COLO829 (cell line): ENCODE results near the gene GRIK2.
A peak's percentile ranks its signal among the peaks of the same experiment; 100 is the strongest.

Experiments used
- DNase-seq: peaks from one replicate; pipeline ENCODE4 v3.0.0; 2012; ENCODE audit warnings: low spot score

GRIK2 gene

GRCh38 chr6:101400326-101401135, 7.0 kb downstream of the GRIK2 start:
- no peak for DNase-seq

- DNase-seq, result no peak
Observed at GRCh38 chr6:101401171-101401570, 7.7 kb downstream of the GRIK2 start.

DNA sequence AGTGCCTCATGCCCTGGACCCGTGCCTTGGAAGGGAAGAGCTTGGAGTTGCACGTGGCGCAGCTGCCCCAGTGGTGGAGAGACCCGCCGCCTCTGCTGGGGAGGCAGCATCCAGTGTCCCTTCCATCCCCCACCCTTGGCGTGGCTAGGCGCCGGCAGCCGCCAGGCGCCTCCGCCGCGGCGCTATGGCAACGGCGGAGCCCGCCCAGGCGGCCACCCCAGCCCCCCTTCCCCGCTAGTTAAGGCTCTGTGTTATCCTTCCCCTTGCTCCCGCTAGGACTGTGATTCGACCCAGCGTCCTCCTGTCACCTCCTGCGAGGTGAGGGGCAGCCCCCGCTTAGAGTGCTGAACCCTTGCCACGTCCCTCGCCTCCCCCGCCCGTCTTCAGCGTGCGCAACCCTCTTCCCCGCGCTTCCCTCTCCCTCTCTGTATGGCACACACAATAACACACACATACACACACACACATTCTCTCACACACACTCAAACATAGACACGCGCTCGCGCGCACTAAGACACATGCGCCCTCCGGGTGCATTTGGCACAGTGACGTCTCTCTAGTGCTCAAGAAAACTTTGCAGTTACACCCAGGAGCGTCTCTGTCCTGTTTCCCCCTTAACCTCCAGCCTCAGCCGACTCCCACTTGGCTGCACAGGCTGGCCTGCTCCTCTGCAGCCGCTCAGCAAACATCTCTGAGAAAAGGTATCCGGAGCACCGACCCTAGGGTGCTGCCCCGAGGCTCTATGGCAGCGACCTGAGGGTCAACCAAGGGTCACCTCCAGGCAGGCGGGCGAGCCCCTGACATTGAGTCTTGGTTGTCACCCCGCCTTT, 8.5 kb downstream of the GRIK2 start:
- DNase-seq, result no peak

DNA sequence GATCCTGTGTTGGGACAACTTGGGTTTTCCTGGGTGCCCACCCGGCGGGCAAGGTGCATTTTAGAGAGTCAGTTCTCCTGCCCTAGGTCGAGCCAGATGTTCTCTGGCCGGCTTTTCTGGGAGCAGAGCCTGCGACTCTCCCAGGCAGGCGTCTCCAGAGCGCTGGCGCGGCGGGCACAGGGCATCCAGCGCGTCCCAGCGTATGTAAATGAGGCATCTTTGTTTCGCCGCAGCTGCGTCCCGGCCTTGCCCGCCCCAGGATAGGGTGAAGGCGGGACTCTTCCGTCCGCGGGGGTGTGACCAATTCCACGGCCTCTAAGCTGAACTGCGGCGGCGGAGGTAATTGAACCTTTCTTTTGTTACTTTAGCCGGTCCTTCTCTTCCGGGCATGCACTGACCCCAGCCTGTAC, 9.1 kb downstream of the GRIK2 start:
- no peak for DNase-seq

- no peak for DNase-seq
Observed at GRCh38 chr6:101403216-101403945, 9.9 kb downstream of the GRIK2 start.

- no peak for DNase-seq
Observed at GRCh38 chr6:101404775-101405174, 11.3 kb downstream of the GRIK2 start.

GRCh38 chr6:101413773-101414172, 20.3 kb downstream of the GRIK2 start:
- DNase-seq, result no peak

DNA sequence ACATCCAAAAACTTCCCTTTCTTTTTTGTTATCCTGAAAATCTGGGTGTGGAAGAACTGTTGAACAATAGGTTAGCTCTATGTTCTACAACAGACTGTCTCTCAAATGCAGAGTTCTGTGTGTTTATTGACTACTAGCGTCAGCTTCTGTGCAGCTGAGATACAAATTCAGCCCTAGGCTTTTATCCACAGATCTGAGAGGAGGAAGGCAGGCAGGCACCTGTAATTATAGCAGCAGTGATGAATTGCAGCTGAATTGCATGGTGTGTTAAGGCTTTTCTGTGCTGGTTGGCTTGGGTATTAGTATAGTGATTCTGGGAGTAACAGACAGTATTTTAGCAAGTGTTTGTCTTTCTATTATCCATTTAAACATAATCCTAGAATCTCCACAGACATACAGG, 24.4 kb downstream of the GRIK2 start:
- no peak for DNase-seq

GRCh38 chr6:101422251-101422650, 28.7 kb downstream of the GRIK2 start:
- DNase-seq, result no peak

DNA sequence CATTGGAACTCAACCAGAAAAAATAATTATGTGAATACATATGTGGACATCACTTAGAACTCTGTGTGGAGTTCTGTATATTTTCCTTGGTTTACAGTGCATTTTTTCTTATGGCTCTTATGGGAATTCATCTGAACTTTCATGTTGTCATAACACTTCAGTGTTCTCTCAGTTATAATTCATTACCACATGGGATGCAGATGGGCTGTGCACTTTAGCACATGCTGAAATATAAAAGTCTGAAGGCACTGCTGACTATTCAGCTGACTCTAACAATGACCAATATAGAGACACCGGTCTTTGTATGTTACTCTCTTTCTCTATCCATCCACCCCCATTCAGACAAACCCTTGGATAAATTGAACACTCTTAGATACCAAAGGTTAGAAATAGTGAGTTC, 29.3 kb downstream of the GRIK2 start:
- no peak for DNase-seq

DNA sequence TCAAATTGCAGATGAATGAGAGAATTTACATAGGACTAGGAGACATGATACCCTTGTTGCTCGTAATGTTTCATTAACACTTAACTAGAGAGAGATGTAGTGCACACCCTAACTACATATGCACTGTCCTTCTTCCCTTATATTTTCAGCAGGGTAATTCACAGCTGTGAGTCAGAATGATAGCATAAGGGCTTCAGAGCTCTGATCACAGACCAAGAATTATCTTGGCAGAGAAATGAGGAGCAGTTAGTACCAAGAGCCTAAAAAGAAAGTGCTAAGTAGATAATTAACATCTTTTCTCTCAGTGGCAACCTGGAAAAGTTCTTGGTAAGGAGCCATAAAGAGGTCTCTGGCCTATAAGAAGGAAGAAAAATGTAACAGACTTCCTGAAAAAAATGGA, 35.8 kb downstream of the GRIK2 start:
- no peak for DNase-seq

- no peak for DNase-seq
Observed at GRCh38 chr6:101429845-101430244, 36.3 kb downstream of the GRIK2 start.

- no peak for DNase-seq
Observed at GRCh38 chr6:101433141-101433540, 39.6 kb downstream of the GRIK2 start.

DNA sequence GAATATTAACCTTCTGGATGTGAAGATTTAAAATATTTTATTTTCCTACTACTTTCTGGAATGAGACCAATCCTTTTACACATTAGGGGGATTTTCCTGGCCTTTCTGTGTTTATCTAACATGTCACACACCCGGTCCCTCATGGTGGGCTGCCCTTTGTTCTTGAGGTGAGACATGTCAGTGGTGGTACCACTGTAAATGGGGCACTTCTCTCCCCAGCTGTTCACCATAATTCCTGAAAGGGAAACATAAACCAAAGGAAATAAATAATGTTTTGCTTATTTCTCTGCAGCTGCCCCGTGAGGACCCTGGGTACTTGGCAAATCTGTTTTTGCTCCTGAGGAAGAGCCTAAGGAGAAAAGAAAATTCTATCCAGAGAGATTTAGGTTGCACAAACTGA, 41.1 kb downstream of the GRIK2 start:
- DNase-seq, result no peak

DNA sequence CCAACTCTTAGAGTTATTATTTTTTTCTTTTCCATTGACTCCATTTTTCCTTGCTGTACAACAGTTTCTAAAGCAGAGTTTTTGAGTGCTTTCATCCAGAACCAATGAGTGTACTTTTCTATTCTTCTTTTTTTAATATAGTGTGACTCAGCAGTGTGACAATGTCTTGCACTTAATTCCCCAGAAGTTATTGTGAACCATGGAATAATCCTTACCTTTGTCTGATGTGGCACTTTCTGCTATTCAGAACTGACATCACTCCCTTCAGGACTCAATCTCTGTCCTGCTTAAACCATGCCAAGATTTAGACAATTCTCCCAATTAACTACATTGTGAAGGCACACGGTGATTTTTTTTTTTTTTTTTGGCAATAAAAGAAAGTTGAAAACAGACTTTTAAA, 41.5 kb downstream of the GRIK2 start:
- DNase-seq, result no peak

GRCh38 chr6:101439790-101440189, 46.3 kb downstream of the GRIK2 start:
- DNase-seq, result no peak

DNA sequence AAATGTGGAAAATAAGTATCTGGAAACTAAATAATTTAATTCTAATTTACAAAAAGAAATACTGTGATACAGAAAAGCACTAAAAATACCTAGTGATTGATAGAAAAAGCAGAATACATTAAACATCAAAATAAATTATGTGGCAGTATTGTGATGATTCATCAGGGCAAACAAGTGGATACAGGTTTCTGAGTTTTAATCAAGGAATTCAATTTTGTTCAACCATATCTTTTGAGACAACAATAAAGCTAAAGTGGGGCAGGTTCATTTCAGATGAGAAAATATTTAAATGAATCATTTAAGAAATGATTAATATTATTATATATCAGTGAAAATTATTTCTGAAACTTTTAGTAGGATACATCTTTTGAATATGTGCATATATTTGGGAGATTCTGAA, 49.8 kb downstream of the GRIK2 start:
- DNase-seq, result no peak

GRCh38 chr6:101444717-101445116, 51.2 kb downstream of the GRIK2 start:
- DNase-seq, result peak; percentile 41

- DNase-seq, result no peak
Observed at GRCh38 chr6:101445527-101445926, 52.0 kb downstream of the GRIK2 start.

- no peak for DNase-seq
Observed at GRCh38 chr6:101450901-101451300, 57.4 kb downstream of the GRIK2 start.

- no peak for DNase-seq
Observed at GRCh38 chr6:101451981-101452380, 58.5 kb downstream of the GRIK2 start.

- no peak for DNase-seq
Observed at GRCh38 chr6:101453221-101453620, 59.7 kb downstream of the GRIK2 start.
